Neutrophil (primary cell): ENCODE measurements around the gene KLHL18.
"Not testable (repeated sequence)": the region's sequence is repeated elsewhere in the genome, so short reads cannot be mapped to it uniquely, and the experiment has no call there.

Experiments
- H3K27ac ChIP-seq: fragments of 200-600 bp; sonication (generic); 2 replicates; pipeline ENCODE4 v1.5.1; 2016; ENCODE audit warnings: mild to moderate bottlenecking, moderate library complexity
- H3K27me3 ChIP-seq: fragments of 200-600 bp; sonication (generic); 2 replicates; pipeline ENCODE4 v1.6.0; 2016; ENCODE audit warnings: mild to moderate bottlenecking
- H3K36me3 ChIP-seq: fragments of 200-600 bp; sonication (generic); 2 replicates; pipeline ENCODE4 v1.5.1; 2017
- H3K4me1 ChIP-seq, 2 experiments: fragments of 200-600 bp in 1 of 2; sonication (generic) in 1 of 2; 1 replicate in 1 of 2; 2 replicates in 1 of 2; pipeline versions ENCODE4 v1.5.1 to v1.6.1; 2013 to 2016; ENCODE audit warnings: low read depth in 1 of 2, low read length in 1 of 2, mild to moderate bottlenecking in 1 of 2, moderate library complexity in 1 of 2; ENCODE audit not compliant: control insufficient read depth in 1 of 2, insufficient read depth in 1 of 2
- H3K4me3 ChIP-seq, 2 experiments: fragments of 200-600 bp in 1 of 2; sonication (generic) in 1 of 2; 1 replicate in 1 of 2; 2 replicates in 1 of 2; pipeline ENCODE4 v1.5.1; 2013 to 2016; ENCODE audit warnings: low read depth in 1 of 2, low read length in 1 of 2, mild to moderate bottlenecking in 1 of 2, moderate library complexity in 1 of 2
- H3K9me3 ChIP-seq: fragments of 200-600 bp; sonication (generic); 2 replicates; pipeline ENCODE4 v1.5.1; 2016
- TF ChIP-seq, protein P1 (sequence below): fragments of 200-600 bp; sonication (generic); IDR thresholded peaks from 2 replicates; pipeline ENCODE4 v1.5.1; 2016; ENCODE audit warnings: antibody characterized with exemption

The KLHL18 gene

DNA sequence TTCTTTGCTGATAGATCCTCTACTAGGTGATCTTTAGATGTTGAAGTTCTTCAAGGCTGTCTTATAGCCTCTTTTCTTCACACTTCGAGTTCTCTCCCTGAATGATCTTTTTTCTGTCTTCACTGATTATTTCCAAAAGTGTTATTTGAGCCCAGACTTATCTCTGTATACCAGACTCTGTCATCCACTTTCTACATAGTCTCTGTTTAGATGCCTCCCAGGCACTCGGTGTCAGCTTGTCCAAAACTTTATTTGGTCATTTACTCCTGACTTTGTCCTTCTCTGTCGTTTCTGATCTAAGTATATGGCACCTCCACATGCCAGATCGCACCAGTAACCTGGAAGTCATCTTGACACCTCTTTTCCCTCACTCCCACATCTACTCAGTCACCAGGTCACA lies 27.6 kb downstream of the KLHL18 start:
- H3K36me3 ChIP-seq: peaks cover 7% of the 10 kb centered on the region
- H3K4me1 ChIP-seq: peaks cover 9 to 21% of the 10 kb centered on the region in 2 experiments
- no peak overlapping the region for H3K27ac ChIP-seq
- no peaks in the 10 kb centered on the region for H3K9me3 ChIP-seq
- H3K4me3 ChIP-seq: no peak overlapping the region
- no peaks in the 10 kb centered on the region for H3K27me3 ChIP-seq
- TF ChIP-seq, protein P1, sequence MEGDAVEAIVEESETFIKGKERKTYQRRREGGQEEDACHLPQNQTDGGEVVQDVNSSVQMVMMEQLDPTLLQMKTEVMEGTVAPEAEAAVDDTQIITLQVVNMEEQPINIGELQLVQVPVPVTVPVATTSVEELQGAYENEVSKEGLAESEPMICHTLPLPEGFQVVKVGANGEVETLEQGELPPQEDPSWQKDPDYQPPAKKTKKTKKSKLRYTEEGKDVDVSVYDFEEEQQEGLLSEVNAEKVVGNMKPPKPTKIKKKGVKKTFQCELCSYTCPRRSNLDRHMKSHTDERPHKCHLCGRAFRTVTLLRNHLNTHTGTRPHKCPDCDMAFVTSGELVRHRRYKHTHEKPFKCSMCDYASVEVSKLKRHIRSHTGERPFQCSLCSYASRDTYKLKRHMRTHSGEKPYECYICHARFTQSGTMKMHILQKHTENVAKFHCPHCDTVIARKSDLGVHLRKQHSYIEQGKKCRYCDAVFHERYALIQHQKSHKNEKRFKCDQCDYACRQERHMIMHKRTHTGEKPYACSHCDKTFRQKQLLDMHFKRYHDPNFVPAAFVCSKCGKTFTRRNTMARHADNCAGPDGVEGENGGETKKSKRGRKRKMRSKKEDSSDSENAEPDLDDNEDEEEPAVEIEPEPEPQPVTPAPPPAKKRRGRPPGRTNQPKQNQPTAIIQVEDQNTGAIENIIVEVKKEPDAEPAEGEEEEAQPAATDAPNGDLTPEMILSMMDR: no peak

DNA sequence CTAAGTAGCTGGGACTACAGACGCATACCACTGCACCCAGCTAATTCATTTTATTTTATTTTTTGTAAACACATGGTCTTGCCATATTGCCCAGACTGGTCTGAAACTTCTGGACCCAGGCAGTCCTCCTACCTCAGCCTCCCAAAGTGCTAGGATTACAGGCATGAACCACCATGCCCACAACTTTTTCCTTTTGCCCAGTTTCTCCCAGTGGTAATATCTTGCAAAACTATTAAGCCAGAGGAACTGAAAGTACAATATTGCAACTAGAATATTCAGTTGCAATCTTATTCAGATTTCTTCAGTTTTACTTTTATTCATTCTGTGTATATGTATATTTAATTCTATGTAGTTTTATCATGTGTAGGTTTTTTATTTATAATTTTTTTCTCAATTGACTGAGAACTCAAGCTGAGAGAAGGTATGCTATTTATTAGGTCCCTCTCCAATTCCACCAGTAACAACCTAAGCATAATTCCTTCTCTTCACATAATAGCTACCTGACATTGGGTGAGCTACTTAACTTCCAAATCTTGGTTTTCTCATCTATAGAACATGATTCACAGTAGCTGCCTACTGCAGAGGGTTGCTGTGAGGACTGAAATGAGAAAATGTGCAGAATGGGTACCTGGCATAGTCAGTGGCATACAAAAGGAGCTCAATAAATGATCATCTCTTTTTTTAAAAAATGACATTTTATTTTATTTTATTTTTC lies 30.8 kb downstream of the KLHL18 start:
- peaks cover 5 to 18% of the 10 kb centered on the region in 2 experiments for H3K4me1 ChIP-seq
- H3K27me3 ChIP-seq: no peaks in the 10 kb centered on the region
- no peak overlapping the region for H3K4me3 ChIP-seq
- no peaks in the 10 kb centered on the region for H3K9me3 ChIP-seq
- TF ChIP-seq, protein P1: no peak
- peaks cover 12% of the 10 kb centered on the region for H3K36me3 ChIP-seq
- H3K27ac ChIP-seq: no peak overlapping the region

DNA sequence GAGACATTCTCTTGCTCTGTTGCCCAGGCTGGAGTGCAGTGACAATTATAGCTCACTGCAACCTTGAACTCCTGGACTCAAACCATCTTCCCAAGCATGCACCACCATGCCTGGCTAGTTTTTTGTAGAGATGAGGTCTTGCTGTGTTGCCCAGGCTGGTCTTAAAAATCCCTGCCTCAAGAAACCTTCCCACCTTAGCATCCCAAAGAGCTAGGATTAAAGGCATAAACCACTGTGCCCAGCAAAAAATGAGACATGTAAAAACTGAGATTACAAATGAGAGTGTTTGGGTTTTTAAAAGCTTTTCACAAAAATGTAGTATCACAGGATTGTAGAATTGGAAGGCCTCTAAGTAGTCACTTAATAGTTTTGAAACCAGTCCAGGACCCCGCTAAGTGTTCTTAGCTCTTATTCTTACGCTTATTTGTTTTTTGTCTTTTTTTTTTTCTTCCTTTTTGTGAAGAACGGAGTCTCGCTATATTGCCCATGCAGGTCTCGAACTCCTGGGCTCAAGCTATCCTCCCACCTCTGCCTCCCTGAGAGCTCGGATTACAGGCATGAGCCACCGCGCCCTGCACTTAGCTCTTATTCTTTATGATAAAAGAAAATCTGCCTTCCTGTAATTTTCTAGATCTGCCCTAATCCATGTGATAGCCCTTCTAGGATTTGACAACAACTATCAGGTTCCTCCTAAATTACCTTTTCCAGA lies 31.5 kb downstream of the KLHL18 start:
- TF ChIP-seq, protein P1: no peak
- peaks cover 18% of the 10 kb centered on the region for H3K36me3 ChIP-seq
- H3K27me3 ChIP-seq: no peaks in the 10 kb centered on the region
- H3K27ac ChIP-seq: peak overlapping the region; percentile 40
- peaks cover 5 to 18% of the 10 kb centered on the region in 2 experiments for H3K4me1 ChIP-seq
- no peaks in the 10 kb centered on the region for H3K9me3 ChIP-seq
- no peak overlapping the region for H3K4me3 ChIP-seq

DNA sequence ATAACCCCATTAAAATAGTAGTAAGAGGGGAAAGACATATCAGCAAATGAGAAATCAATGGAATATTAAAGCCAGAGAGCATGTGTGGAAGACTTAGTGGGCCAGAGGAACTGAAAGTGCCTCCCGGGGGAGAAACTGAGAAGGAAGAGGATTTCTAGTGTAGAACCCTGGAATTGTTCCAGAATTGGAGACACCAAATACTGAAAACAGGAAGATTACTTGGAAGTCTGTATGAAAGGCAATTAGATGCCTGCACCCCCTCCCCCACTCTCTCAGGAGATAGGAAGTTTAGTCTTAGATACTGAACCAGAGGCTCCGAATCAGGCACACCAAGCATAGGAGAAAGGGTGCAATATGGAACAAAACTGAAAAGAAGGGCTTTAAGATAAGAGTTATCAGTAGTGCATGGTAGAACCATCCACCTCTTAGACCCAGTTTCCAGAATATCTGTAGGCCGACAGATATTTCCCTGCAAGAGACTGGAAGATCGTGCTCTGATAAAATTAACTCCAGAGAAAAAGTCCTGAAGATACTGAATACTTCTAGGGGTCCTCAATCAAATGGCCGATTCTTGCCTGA lies 32.4 kb downstream of the KLHL18 start:
- TF ChIP-seq, protein P1: no peak
- Histone ChIP-seq H3K27me3 (no peaks in the 10 kb centered on the region), H3K36me3 (peaks cover 23% of the 10 kb centered on the region), H3K27ac (peak overlapping the region; percentile 40), H3K4me3 (no peak overlapping the region), H3K9me3 (no peaks in the 10 kb centered on the region), H3K4me1 (peaks cover 5 to 18% of the 10 kb centered on the region in 2 experiments)

DNA sequence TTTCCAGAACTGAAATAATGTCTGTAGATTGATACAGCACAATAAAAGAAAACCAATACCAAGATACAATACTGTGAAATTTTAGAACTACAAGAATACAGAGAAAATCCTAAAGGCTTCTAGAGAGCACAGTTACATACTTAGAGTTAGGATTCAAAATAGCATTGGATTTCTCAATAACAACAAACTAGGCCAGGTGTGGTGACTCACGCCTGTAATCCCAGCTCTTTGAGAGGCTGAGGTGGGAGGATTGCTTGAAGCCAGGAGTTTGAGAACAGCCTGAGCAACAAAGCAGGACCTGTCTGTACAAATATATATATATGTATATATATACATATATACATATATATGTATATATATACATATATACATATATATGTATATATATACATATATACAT lies 33.4 kb downstream of the KLHL18 start:
- not testable (repeated sequence) for H3K4me3 ChIP-seq, H3K9me3 ChIP-seq, H3K27me3 ChIP-seq, H3K27ac ChIP-seq
- peaks cover 5 to 18% of the 10 kb centered on the region in 2 experiments for H3K4me1 ChIP-seq
- H3K36me3 ChIP-seq: peaks cover 33% of the 10 kb centered on the region

DNA sequence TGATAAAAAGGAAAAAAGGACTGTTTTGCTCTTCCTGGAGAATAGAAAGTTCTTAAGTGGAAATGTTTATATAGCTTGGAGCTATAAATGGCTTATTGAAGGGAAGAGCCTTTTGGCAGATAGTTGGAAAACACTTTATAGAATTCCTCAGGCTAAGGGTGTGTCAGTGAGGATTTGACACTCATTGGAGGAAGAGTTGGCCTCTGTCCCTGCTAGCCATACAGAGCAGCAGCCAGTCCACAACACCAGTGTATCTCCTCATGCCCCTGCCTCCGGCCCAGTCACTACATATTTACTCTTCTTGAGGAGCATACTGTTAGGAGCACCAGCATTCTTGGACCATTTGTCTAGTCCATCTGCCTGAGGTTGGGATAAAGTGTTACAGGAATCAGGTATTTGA lies 36.2 kb downstream of the KLHL18 start:
- TF ChIP-seq, protein P1: no peak

More for the DNA sequence above, 36.2 kb downstream of the KLHL18 start:
- H3K27me3 ChIP-seq: no peaks in the 10 kb centered on the region
- H3K27ac ChIP-seq: no peak overlapping the region
- H3K9me3 ChIP-seq: no peaks in the 10 kb centered on the region
- peaks cover 0 to 10% of the 10 kb centered on the region in 2 experiments for H3K4me1 ChIP-seq
- H3K36me3 ChIP-seq: peaks cover 61% of the 10 kb centered on the region
- no peak overlapping the region for H3K4me3 ChIP-seq
